Breast epithelium (tissue), 3 donors: ENCODE measurements around the gene SORBS1.

Experiments used
- POLR2A ChIP-seq: fragments of 450-650 bp; IDR thresholded peaks from one replicate; pipeline ENCODE4 v1.6.1; 2016; ENCODE audit warnings: antibody characterized with exemption, mild to moderate bottlenecking, moderate library complexity
- POLR2AphosphoS5 ChIP-seq, 3 donors: sonication (generic); formaldehyde crosslinking; IDR thresholded peaks; one replicate each; pipeline ENCODE4 v1.6.1; 2017; ENCODE audit warnings: antibody characterized with exemption in 3 of 3
- TF ChIP-seq, protein P1 (sequence below), 3 donors: fragments of 450-650 bp; IDR thresholded peaks; one replicate each; pipeline ENCODE4 v1.5.1; 2016 to 2017; ENCODE audit warnings: antibody characterized with exemption in 3 of 3, mild to moderate bottlenecking in 3 of 3, moderate library complexity in 3 of 3

DNA sequence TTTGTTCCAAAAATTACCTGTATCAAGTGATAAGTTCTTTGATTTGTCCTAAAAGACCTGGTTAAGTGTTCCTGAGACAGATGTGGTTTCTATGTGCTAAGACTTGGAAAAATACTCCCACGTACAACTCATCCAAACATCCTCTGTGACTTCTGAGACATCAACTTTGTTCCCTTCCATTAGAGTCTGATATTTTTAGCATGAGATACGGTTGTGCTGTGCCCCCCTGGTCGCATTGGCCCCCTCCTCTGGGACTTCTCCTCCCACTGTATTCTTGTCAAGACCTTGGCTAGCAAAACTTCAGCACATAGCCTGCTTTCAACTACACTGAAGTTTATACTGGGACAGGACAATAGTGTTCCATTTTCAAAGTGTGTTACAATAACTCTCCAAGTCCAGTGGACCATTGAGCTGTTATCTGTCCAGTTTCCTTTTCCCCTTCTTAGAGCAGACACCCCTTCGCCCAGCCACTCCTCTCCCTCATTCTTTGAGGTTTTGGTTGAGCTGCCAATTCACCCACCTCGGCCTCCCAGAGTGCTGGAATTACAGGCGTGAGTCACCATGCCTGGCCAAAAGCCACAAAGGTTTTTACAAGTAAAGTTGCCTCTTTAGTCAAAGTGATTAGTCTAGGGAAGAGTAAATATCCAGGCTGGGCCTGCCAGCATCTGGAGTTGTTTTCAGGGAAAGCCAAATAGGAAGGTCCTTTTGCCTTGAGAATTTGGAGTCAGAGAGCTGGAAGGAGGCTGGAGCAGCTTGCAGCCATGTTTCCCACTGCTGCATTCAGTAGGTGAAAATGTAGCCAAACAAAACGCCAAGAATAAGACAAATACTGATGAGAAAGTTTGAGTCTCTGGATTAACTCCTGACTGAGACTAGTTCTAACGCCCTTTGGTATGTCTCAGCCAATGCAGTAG, 252.5 kb downstream of the SORBS1 start:
- TF ChIP-seq, protein P1, sequence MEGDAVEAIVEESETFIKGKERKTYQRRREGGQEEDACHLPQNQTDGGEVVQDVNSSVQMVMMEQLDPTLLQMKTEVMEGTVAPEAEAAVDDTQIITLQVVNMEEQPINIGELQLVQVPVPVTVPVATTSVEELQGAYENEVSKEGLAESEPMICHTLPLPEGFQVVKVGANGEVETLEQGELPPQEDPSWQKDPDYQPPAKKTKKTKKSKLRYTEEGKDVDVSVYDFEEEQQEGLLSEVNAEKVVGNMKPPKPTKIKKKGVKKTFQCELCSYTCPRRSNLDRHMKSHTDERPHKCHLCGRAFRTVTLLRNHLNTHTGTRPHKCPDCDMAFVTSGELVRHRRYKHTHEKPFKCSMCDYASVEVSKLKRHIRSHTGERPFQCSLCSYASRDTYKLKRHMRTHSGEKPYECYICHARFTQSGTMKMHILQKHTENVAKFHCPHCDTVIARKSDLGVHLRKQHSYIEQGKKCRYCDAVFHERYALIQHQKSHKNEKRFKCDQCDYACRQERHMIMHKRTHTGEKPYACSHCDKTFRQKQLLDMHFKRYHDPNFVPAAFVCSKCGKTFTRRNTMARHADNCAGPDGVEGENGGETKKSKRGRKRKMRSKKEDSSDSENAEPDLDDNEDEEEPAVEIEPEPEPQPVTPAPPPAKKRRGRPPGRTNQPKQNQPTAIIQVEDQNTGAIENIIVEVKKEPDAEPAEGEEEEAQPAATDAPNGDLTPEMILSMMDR (IDR thresholded peaks at IDR 0.05), result no peak
- no peak for TF ChIP-seq POLR2A
- TF ChIP-seq POLR2AphosphoS5 (IDR thresholded peaks at IDR 0.05), result peak in 1 of 3 donors; percentile 62
